HepG2 (cell line): ENCODE results near the gene ERFL. TPM values are rescaled to one million over a fixed set of nuclear protein-coding genes. Genes with fewer than 3 reads are reported as not detected.
A peak's percentile ranks its signal among the peaks of the same experiment; 100 is the strongest.

Experiments
- ATF7 ChIP-seq, 2 experiments: fragments of 450-650 bp in 1 of 2; sonication (generic) in 1 of 2; formaldehyde crosslinking in 1 of 2; IDR thresholded peaks; 2 replicates each; pipeline versions ENCODE4 v1.4.0 to v1.6.1; 2016 to 2020; ENCODE audit warnings: antibody characterized with exemption in 1 of 2, mild to moderate bottlenecking in 1 of 2, missing genetic modification reagents in 1 of 2
- IKZF4 ChIP-seq: sonication (generic); formaldehyde crosslinking; IDR thresholded peaks from 2 replicates; pipeline ENCODE4 v1.5.1; 2020; ENCODE audit warnings: borderline replicate concordance, mild to moderate bottlenecking, low read depth, missing genetic modification reagents; ENCODE audit errors: not compliant biosample characterization
- JDP2 ChIP-seq: sonication (generic); formaldehyde crosslinking; IDR thresholded peaks from 2 replicates; pipeline ENCODE4 v1.8.1; 2022; ENCODE audit warnings: missing genetic modification reagents, borderline replicate concordance
- MED8 ChIP-seq: sonication (generic); formaldehyde crosslinking; IDR thresholded peaks from 2 replicates; pipeline ENCODE4 v1.8.1; 2023; ENCODE audit warnings: mild to moderate bottlenecking, missing genetic modification reagents; ENCODE audit not compliant: insufficient replicate concordance
- MIER3 ChIP-seq: IDR thresholded peaks from 2 replicates; pipeline ENCODE4 v1.6.1; 2016; ENCODE audit warnings: missing compliant biosample characterization, borderline replicate concordance
- NFYB ChIP-seq: sonication (generic); formaldehyde crosslinking; IDR thresholded peaks from 2 replicates; pipeline ENCODE4 v1.4.0; 2020; ENCODE audit warnings: missing genetic modification reagents
- PPARG ChIP-seq: conservative IDR thresholded peaks from 2 replicates; pipeline ENCODE4 v1.6.1; 2016; ENCODE audit warnings: missing biosample characterization, missing genetic modification reagents
- RBAK ChIP-seq: sonication (generic); formaldehyde crosslinking; IDR thresholded peaks from 2 replicates; pipeline ENCODE4 v1.5.1; 2020; ENCODE audit warnings: mild to moderate bottlenecking, missing genetic modification reagents
- RFX1 ChIP-seq: fragments of 450-650 bp; IDR thresholded peaks from 2 replicates; pipeline ENCODE4 v1.6.1; 2017
- SETDB1 ChIP-seq: sonication (generic); formaldehyde crosslinking; IDR thresholded peaks from 2 replicates; pipeline ENCODE4 v1.5.1; 2020; ENCODE audit warnings: missing genetic modification reagents, mild to moderate bottlenecking, borderline replicate concordance
- SYNCRIP ChIP-seq: fragments of 200-400 bp; formaldehyde crosslinking; IDR thresholded peaks from 2 replicates; pipeline ENCODE4 v1.6.1; 2018; ENCODE audit warnings: mild to moderate bottlenecking, low read depth, low read length; ENCODE audit not compliant: insufficient read depth
- TEAD2 ChIP-seq: sonication (generic); formaldehyde crosslinking; IDR thresholded peaks from 2 replicates; pipeline ENCODE4 v1.9.0; 2021; ENCODE audit warnings: missing genetic modification reagents
- TEAD3 ChIP-seq: optimal IDR thresholded peaks from 2 replicates; pipeline ENCODE3; 2016; ENCODE audit warnings: borderline replicate concordance
- TIGD3 ChIP-seq: sonication (generic); formaldehyde crosslinking; IDR thresholded peaks from 2 replicates; pipeline ENCODE4 v1.5.1; 2020; ENCODE audit warnings: mild to moderate bottlenecking, missing genetic modification reagents, borderline replicate concordance
- TMF1 ChIP-seq: sonication (generic); formaldehyde crosslinking; IDR thresholded peaks from 2 replicates; pipeline ENCODE4 v1.8.1; 2022; ENCODE audit warnings: low read depth, missing genetic modification reagents
- TOPORS ChIP-seq: sonication (generic); formaldehyde crosslinking; IDR thresholded peaks from 2 replicates; pipeline ENCODE4 v1.8.0; 2023; ENCODE audit warnings: mild to moderate bottlenecking, missing genetic modification reagents
- ZNF225 ChIP-seq: sonication (generic); formaldehyde crosslinking; IDR thresholded peaks from 2 replicates; pipeline ENCODE4 v1.4.0; 2020; ENCODE audit warnings: mild to moderate bottlenecking, missing genetic modification reagents
- ZNF646 ChIP-seq: sonication (generic); formaldehyde crosslinking; IDR thresholded peaks from 2 replicates; pipeline ENCODE4 v1.9.0; 2021; ENCODE audit warnings: mild to moderate bottlenecking, missing genetic modification reagents
- ZSCAN9 ChIP-seq: IDR thresholded peaks from 2 replicates; pipeline ENCODE4 v1.6.1; 2016; ENCODE audit warnings: borderline replicate concordance
- polyA plus RNA-seq, 8 experiments: library from polyadenylated mRNA; depleted of rRNA in 3 of 8; stranded (reverse) in 7 of 8; unstranded in 1 of 8; fragments of >200 nt; fragmentation: Illumina TruSeq in 4 of 8; extraction: Trizol in 4 of 8; gene quantifications; 2 replicates each; pipeline versions ENCODE4 v1.2.1 to v1.2.3, GENCODE V29; 2011 to 2016; ENCODE audit warnings: low read depth in 4 of 8, missing spikeins in 1 of 8, mixed read lengths in 1 of 8; ENCODE audit not compliant: insufficient read depth in 1 of 8
- total RNA-seq, 5 experiments: library from RNA; depleted of rRNA; stranded (reverse); fragments of >200 nt; fragmentation: Illumina TruSeq; extraction: Trizol; gene quantifications; 2 replicates each; pipeline ENCODE4 v1.2.3, GENCODE V29; 2016; ENCODE audit warnings: low read depth in 1 of 5
- TF ChIP-seq, protein P1 (sequence below): fragments of 450-650 bp; IDR thresholded peaks from 2 replicates; pipeline ENCODE4 v1.6.1; 2017; ENCODE audit warnings: mild to moderate bottlenecking

The ERFL gene
- total and polyA plus RNA-seq, 2 of the 13 experiments (the other 11 are each of a cell fraction or from before 2014, with no cell fraction given), result not detected

DNA sequence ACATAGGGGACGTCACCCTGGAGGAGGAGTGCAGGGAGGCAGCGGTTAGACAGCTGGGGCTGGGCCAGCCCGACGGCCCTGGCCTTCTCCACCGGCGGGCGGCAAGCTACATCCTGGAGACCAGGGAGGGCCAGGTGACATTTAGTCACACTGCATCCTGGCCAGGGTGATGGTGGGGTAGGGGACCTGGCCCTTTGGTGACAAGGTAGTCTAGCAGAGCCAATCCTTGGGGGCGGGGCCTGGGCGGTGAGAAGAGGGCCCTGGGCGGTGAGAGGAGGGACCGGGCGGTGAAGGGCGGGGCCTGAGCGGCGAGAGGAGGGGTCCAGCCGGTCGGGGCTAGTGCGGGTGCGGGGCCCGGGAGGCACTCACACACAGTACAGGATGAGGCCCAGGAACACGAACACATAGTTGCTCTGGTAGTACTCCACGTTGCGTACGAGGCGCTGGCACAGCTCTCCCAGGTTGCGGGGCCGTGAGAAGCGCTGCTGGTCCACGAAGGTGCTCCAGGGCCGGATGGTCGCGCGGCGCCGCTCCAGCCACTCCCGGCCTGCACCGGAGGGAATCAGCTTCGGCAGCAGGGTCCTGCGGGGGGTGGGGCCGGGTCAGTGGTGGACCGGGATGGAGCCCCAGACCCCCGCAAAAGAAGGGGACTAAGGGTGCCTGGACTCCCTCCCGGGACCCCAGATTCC is 30.3 kb upstream of the ERFL start (continued):
- TF ChIP-seq ZNF646 (CRISPR knock-in tag) (no peak), MED8 (CRISPR knock-in tag) (no peak), TOPORS (CRISPR knock-in tag) (no peak), MIER3 (CRISPR knock-in tag) (no peak), TIGD3 (CRISPR knock-in tag) (no peak), ZSCAN9 (CRISPR knock-in tag) (no peak), SYNCRIP (no peak), ATF7 (IDR thresholded peaks at IDR 0.05) (no peak), ATF7 (CRISPR knock-in tag; IDR thresholded peaks at IDR 0.05) (no peak), ZNF225 (CRISPR knock-in tag) (0 out of 2 replicates have a peak, but pooled peaks have one; percentile 10), JDP2 (CRISPR knock-in tag) (no peak), RFX1 (no peak), RBAK (CRISPR knock-in tag) (no peak), PPARG (CRISPR knock-in tag) (no peak), TEAD2 (no peak), TMF1 (CRISPR knock-in tag) (no peak), SETDB1 (CRISPR knock-in tag) (no peak), TEAD3 (CRISPR knock-in tag) (no peak), NFYB (CRISPR knock-in tag) (no peak), IKZF4 (CRISPR knock-in tag) (no peak)
- TF ChIP-seq, protein P1, sequence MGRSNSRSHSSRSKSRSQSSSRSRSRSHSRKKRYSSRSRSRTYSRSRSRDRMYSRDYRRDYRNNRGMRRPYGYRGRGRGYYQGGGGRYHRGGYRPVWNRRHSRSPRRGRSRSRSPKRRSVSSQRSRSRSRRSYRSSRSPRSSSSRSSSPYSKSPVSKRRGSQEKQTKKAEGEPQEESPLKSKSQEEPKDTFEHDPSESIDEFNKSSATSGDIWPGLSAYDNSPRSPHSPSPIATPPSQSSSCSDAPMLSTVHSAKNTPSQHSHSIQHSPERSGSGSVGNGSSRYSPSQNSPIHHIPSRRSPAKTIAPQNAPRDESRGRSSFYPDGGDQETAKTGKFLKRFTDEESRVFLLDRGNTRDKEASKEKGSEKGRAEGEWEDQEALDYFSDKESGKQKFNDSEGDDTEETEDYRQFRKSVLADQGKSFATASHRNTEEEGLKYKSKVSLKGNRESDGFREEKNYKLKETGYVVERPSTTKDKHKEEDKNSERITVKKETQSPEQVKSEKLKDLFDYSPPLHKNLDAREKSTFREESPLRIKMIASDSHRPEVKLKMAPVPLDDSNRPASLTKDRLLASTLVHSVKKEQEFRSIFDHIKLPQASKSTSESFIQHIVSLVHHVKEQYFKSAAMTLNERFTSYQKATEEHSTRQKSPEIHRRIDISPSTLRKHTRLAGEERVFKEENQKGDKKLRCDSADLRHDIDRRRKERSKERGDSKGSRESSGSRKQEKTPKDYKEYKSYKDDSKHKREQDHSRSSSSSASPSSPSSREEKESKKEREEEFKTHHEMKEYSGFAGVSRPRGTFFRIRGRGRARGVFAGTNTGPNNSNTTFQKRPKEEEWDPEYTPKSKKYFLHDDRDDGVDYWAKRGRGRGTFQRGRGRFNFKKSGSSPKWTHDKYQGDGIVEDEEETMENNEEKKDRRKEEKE, result no peak
